ENCODE results near the gene CHD5.

The CHD5 gene

GRCh38 chr1:6198646-6199297 lies 18.7 kb upstream of the CHD5 start:
- H3K27me3 ChIP-seq (ENCODE audit: insufficient read depth, low read length, poor library complexity): no peaks in the 10 kb centered on the region
- H3K4me1 ChIP-seq (ENCODE audit: control insufficient read depth, low read depth, low read length): peaks cover 8% of the 10 kb centered on the region
- H3K23ac ChIP-seq (ENCODE audit: low read length): peak overlapping the region; percentile 80
- H3K18ac ChIP-seq (ENCODE audit: low read length): peak overlapping the region; percentile 81
- peak overlapping the region; percentile 35 for H3K27ac ChIP-seq (ENCODE audit: low read depth, low read length)
- peaks cover 9% of the 10 kb centered on the region for H3K79me1 ChIP-seq (ENCODE audit: low read length)
- peak overlapping the region; percentile 100 for H3K56ac ChIP-seq (ENCODE audit: low read length)
- H2AK5ac ChIP-seq (ENCODE audit: low read length): peak overlapping the region; percentile 37
- peak overlapping the region; percentile 95 for H3K4me3 ChIP-seq (ENCODE audit: low read length)
- H4K5ac ChIP-seq (ENCODE audit: low read length): peak overlapping the region; percentile 77
- no peak overlapping the region for H2BK5ac ChIP-seq (ENCODE audit: low read length)
- H3K36me3 ChIP-seq (ENCODE audit: control insufficient read depth, insufficient read depth, low read length): peaks cover 7% of the 10 kb centered on the region
- peak overlapping the region; percentile 88 for H4K8ac ChIP-seq (ENCODE audit: low read depth, low read length)
- no peak overlapping the region for H2BK15ac ChIP-seq (replicated peaks; ENCODE audit: low read depth)
- no peak for DNase-seq
- no CpG with 5 or more reads among the region's 31 CpGs for WGBS (ENCODE audit: extremely low coverage, insufficient coverage, low lambda C conversion rate)
- peak overlapping the region; percentile 96 for H3K4me2 ChIP-seq (ENCODE audit: low read length)
- peak overlapping the region; percentile 69 for H2BK120ac ChIP-seq (ENCODE audit: low read depth, low read length)
- H3K79me2 ChIP-seq (ENCODE audit: control insufficient read depth, insufficient read depth, low read length): peaks cover 45% of the 10 kb centered on the region
- H3K4ac ChIP-seq (ENCODE audit: low read depth, low read length): peak overlapping the region; percentile 100
- peak overlapping the region; percentile 94 for H3K9ac ChIP-seq (ENCODE audit: low read length)

- no peak overlapping the region for H3K23ac ChIP-seq (ENCODE audit: low read length)
- H3K27me3 ChIP-seq (ENCODE audit: insufficient read depth, low read length, poor library complexity): no peaks in the 10 kb centered on the region
- H2AK5ac ChIP-seq (ENCODE audit: low read length): no peak overlapping the region
- H3K4me2 ChIP-seq (ENCODE audit: low read length): peak overlapping the region; percentile 96
- no peak overlapping the region for H3K18ac ChIP-seq (ENCODE audit: low read length)
- H3K4ac ChIP-seq (ENCODE audit: low read depth, low read length): no peak overlapping the region
- peaks cover 9% of the 10 kb centered on the region for H3K79me1 ChIP-seq (ENCODE audit: low read length)
- H3K36me3 ChIP-seq (ENCODE audit: control insufficient read depth, insufficient read depth, low read length): peaks cover 8% of the 10 kb centered on the region
- peaks cover 8% of the 10 kb centered on the region for H3K4me1 ChIP-seq (ENCODE audit: control insufficient read depth, low read depth, low read length)
- peak overlapping the region; percentile 87 for H3K56ac ChIP-seq (ENCODE audit: low read length)
- H3K4me3 ChIP-seq (ENCODE audit: low read length): peak overlapping the region; percentile 95
- WGBS (ENCODE audit: extremely low coverage, insufficient coverage, low lambda C conversion rate): no CpG with 5 or more reads among the region's 6 CpGs
- DNase-seq: no peak
- no peak overlapping the region for H2BK15ac ChIP-seq (replicated peaks; ENCODE audit: low read depth)
- H2BK120ac ChIP-seq (ENCODE audit: low read depth, low read length): no peak overlapping the region
- peaks cover 49% of the 10 kb centered on the region for H3K79me2 ChIP-seq (ENCODE audit: control insufficient read depth, insufficient read depth, low read length)
- H4K8ac ChIP-seq (ENCODE audit: low read depth, low read length): no peak overlapping the region
- no peak overlapping the region for H2BK5ac ChIP-seq (ENCODE audit: low read length)
- H4K5ac ChIP-seq (ENCODE audit: low read length): no peak overlapping the region
- H3K27ac ChIP-seq (ENCODE audit: low read depth, low read length): no peak overlapping the region
- peak overlapping the region; percentile 94 for H3K9ac ChIP-seq (ENCODE audit: low read length)
Observed at GRCh38 chr1:6197746-6198427, 17.8 kb upstream of the CHD5 start.

GRCh38 chr1:6191968-6192367 lies 11.8 kb upstream of the CHD5 start:
- Histone ChIP-seq H2BK5ac (ENCODE audit: low read length) (no peak overlapping the region), H3K4me3 (ENCODE audit: low read length) (no peak overlapping the region), H3K4me1 (ENCODE audit: control insufficient read depth, low read depth, low read length) (no peaks in the 10 kb centered on the region), H3K4me2 (ENCODE audit: low read length) (no peak overlapping the region), H3K36me3 (ENCODE audit: control insufficient read depth, insufficient read depth, low read length) (peaks cover 12% of the 10 kb centered on the region), H3K27ac (ENCODE audit: low read depth, low read length) (no peak overlapping the region), H2BK15ac (replicated peaks; ENCODE audit: low read depth) (no peak overlapping the region), H3K23ac (ENCODE audit: low read length) (no peak overlapping the region), H3K27me3 (ENCODE audit: insufficient read depth, low read length, poor library complexity) (no peaks in the 10 kb centered on the region), H3K79me2 (ENCODE audit: control insufficient read depth, insufficient read depth, low read length) (peaks cover 57% of the 10 kb centered on the region), H3K18ac (ENCODE audit: low read length) (no peak overlapping the region), H3K79me1 (ENCODE audit: low read length) (peaks cover 7% of the 10 kb centered on the region), H4K5ac (ENCODE audit: low read length) (no peak overlapping the region), H2AK5ac (ENCODE audit: low read length) (no peak overlapping the region), H4K8ac (ENCODE audit: low read depth, low read length) (no peak overlapping the region), H2BK120ac (ENCODE audit: low read depth, low read length) (no peak overlapping the region), H3K9ac (ENCODE audit: low read length) (no peak overlapping the region), H3K4ac (ENCODE audit: low read depth, low read length) (no peak overlapping the region), H3K56ac (ENCODE audit: low read length) (no peak overlapping the region)
- no CpG with 5 or more reads among the region's 1 CpG for WGBS (ENCODE audit: extremely low coverage, insufficient coverage, low lambda C conversion rate)
- no peak for DNase-seq

GRCh38 chr1:6188466-6188865 lies 8.3 kb upstream of the CHD5 start:
- no peak overlapping the region for H3K4me3 ChIP-seq (ENCODE audit: low read length)
- no CpG with 5 or more reads among the region's 8 CpGs for WGBS (ENCODE audit: extremely low coverage, insufficient coverage, low lambda C conversion rate)
- peaks cover 33% of the 10 kb centered on the region for H3K79me2 ChIP-seq (ENCODE audit: control insufficient read depth, insufficient read depth, low read length)
- H4K8ac ChIP-seq (ENCODE audit: low read depth, low read length): no peak overlapping the region
- no peak overlapping the region for H3K9ac ChIP-seq (ENCODE audit: low read length)
- peaks cover 2% of the 10 kb centered on the region for H3K4me1 ChIP-seq (ENCODE audit: control insufficient read depth, low read depth, low read length)
- no peak for DNase-seq
- H3K23ac ChIP-seq (ENCODE audit: low read length): no peak overlapping the region
- H3K27ac ChIP-seq (ENCODE audit: low read depth, low read length): no peak overlapping the region
- H2BK15ac ChIP-seq (replicated peaks; ENCODE audit: low read depth): no peak overlapping the region
- H3K56ac ChIP-seq (ENCODE audit: low read length): no peak overlapping the region
- no peaks in the 10 kb centered on the region for H3K27me3 ChIP-seq (ENCODE audit: insufficient read depth, low read length, poor library complexity)
- H3K79me1 ChIP-seq (ENCODE audit: low read length): peaks cover 4% of the 10 kb centered on the region
- no peak overlapping the region for H2AK5ac ChIP-seq (ENCODE audit: low read length)
- H2BK120ac ChIP-seq (ENCODE audit: low read depth, low read length): no peak overlapping the region
- no peak overlapping the region for H3K4me2 ChIP-seq (ENCODE audit: low read length)
- H3K18ac ChIP-seq (ENCODE audit: low read length): no peak overlapping the region
- no peak overlapping the region for H4K5ac ChIP-seq (ENCODE audit: low read length)
- no peak overlapping the region for H3K4ac ChIP-seq (ENCODE audit: low read depth, low read length)
- H2BK5ac ChIP-seq (ENCODE audit: low read length): no peak overlapping the region
- H3K36me3 ChIP-seq (ENCODE audit: control insufficient read depth, insufficient read depth, low read length): peaks cover 7% of the 10 kb centered on the region

GRCh38 chr1:6185635-6186382 lies 5.7 kb upstream of the CHD5 start:
- DNase-seq: peak; percentile 68
- H3K79me1 ChIP-seq (ENCODE audit: low read length): peaks cover 4% of the 10 kb centered on the region
- H3K4me3 ChIP-seq (ENCODE audit: low read length): no peak overlapping the region
- no peak overlapping the region for H3K4me2 ChIP-seq (ENCODE audit: low read length)
- H3K27me3 ChIP-seq (ENCODE audit: insufficient read depth, low read length, poor library complexity): peaks cover 4% of the 10 kb centered on the region
- H2BK5ac ChIP-seq (ENCODE audit: low read length): no peak overlapping the region
- peaks cover 2% of the 10 kb centered on the region for H3K4me1 ChIP-seq (ENCODE audit: control insufficient read depth, low read depth, low read length)
- H2AK5ac ChIP-seq (ENCODE audit: low read length): no peak overlapping the region
- H3K9ac ChIP-seq (ENCODE audit: low read length): peak overlapping the region; percentile 17
- no peak overlapping the region for H3K4ac ChIP-seq (ENCODE audit: low read depth, low read length)
- WGBS (ENCODE audit: extremely low coverage, insufficient coverage, low lambda C conversion rate): no CpG with 5 or more reads among the region's 10 CpGs
- H3K56ac ChIP-seq (ENCODE audit: low read length): no peak overlapping the region
- H3K79me2 ChIP-seq (ENCODE audit: control insufficient read depth, insufficient read depth, low read length): peaks cover 24% of the 10 kb centered on the region
- H3K27ac ChIP-seq (ENCODE audit: low read depth, low read length): no peak overlapping the region
- no peak overlapping the region for H2BK120ac ChIP-seq (ENCODE audit: low read depth, low read length)
- no peak overlapping the region for H3K18ac ChIP-seq (ENCODE audit: low read length)
- no peak overlapping the region for H4K8ac ChIP-seq (ENCODE audit: low read depth, low read length)
- H3K23ac ChIP-seq (ENCODE audit: low read length): no peak overlapping the region
- no peak overlapping the region for H4K5ac ChIP-seq (ENCODE audit: low read length)
- peaks cover 4% of the 10 kb centered on the region for H3K36me3 ChIP-seq (ENCODE audit: control insufficient read depth, insufficient read depth, low read length)
- no peak overlapping the region for H2BK15ac ChIP-seq (replicated peaks; ENCODE audit: low read depth)
